Transverse colon (tissue), 4 donors: ENCODE data around the gene TMED1. TPM values are rescaled to one million over a fixed set of nuclear protein-coding genes. Genes with fewer than 3 reads are reported as not detected.

ENCODE experiments used
- DNase-seq: peaks from one replicate; pipeline ENCODE4 v3.0.0-alpha.2; 2019
- H3K27ac ChIP-seq, 4 donors: fragments of 200-600 bp; sonication (generic); 2 replicates each; pipeline ENCODE4 v1.5.1; 2016 to 2018; ENCODE audit warnings: inconsistent platforms in 4 of 4
- H3K27me3 ChIP-seq: fragments of 200-600 bp; sonication (generic); 2 replicates; pipeline ENCODE4 v1.5.1; 2017; ENCODE audit warnings: inconsistent platforms
- H3K36me3 ChIP-seq, 4 donors: fragments of 200-600 bp; sonication (generic); 2 replicates each; pipeline ENCODE4 v1.5.1; 2017 to 2019; ENCODE audit warnings: inconsistent platforms in 4 of 4
- H3K4me1 ChIP-seq, 4 donors: fragments of 200-600 bp; sonication (generic); 2 replicates each; pipeline ENCODE4 v1.5.1; 2017 to 2020; ENCODE audit warnings: inconsistent platforms in 4 of 4
- H3K4me3 ChIP-seq, 4 donors: fragments of 200-600 bp; sonication (generic); 1 replicate in 1 of 4; 2 replicates in 3 of 4; pipeline versions ENCODE4 v1.5.1 to v1.6.1; 2017 to 2019; ENCODE audit warnings: inconsistent platforms in 4 of 4
- H3K9me3 ChIP-seq, 2 donors: fragments of 200-600 bp; sonication (generic); 2 replicates each; pipeline ENCODE4 v1.5.1; 2017 to 2019; ENCODE audit warnings: inconsistent platforms in 2 of 2
- EP300 ChIP-seq: sonication (generic); formaldehyde crosslinking; IDR thresholded peaks from one replicate; pipeline ENCODE4 v1.6.1; 2017; ENCODE audit warnings: antibody characterized with exemption, low read depth
- POLR2A ChIP-seq: fragments of 450-650 bp; IDR thresholded peaks from one replicate; pipeline ENCODE4 v1.6.1; 2016; ENCODE audit warnings: antibody characterized with exemption, mild to moderate bottlenecking, moderate library complexity
- POLR2AphosphoS5 ChIP-seq, 3 donors: sonication (generic); formaldehyde crosslinking; IDR thresholded peaks; one replicate each; pipeline ENCODE4 v1.6.1; 2016; ENCODE audit warnings: antibody characterized with exemption in 3 of 3
- WGBS, 2 donors: methylation state at CpG; one replicate each; pipeline ENCODE4 v1.1.5; 2018; ENCODE audit warnings: low coverage in 1 of 2; 5-methylcytosine and 5-hydroxymethylcytosine counted together
- in situ Hi-C, 4 donors: fragments of 200-750 bp; cut with MboI; loops; one replicate each; pipeline versions ENCODE4 v1.15.0 to v1.15.1; 2017; ENCODE audit warnings: low sequenced_read_pairs in 3 of 4, low pct_ligation_motif_present in 1 of 4, low pct_unique_long_range_greater_than_20kb in 1 of 4
- intact Hi-C: fragments of 100-400 bp; cut with DNase I; formaldehyde crosslinking; loops from one replicate; pipeline ENCODE4 v1.15.1; 2023; ENCODE audit warnings: low total_unique reads
- total RNA-seq, 4 donors: library from RNA; depleted of rRNA; stranded (reverse); fragments of >200 nt; gene quantifications; one replicate each; pipeline ENCODE4 v1.1.0, GENCODE V29; 2016
- TF ChIP-seq, protein P1 (sequence below), 5 experiments: fragments of 200-600 bp in 3 of 5; fragments of 450-650 bp in 2 of 5; sonication (generic) in 3 of 5; IDR thresholded peaks; 1 replicate in 2 of 5; 2 replicates in 3 of 5; pipeline ENCODE4 v1.5.1; 2016 to 2017; ENCODE audit warnings: antibody characterized with exemption in 5 of 5, inconsistent platforms in 3 of 5, mild to moderate bottlenecking in 2 of 5, moderate library complexity in 1 of 5

The TMED1 gene
- total RNA-seq, 4 donors from 2014 or later = 2.8 to 40.4 (median 24.4) TPM

DNA sequence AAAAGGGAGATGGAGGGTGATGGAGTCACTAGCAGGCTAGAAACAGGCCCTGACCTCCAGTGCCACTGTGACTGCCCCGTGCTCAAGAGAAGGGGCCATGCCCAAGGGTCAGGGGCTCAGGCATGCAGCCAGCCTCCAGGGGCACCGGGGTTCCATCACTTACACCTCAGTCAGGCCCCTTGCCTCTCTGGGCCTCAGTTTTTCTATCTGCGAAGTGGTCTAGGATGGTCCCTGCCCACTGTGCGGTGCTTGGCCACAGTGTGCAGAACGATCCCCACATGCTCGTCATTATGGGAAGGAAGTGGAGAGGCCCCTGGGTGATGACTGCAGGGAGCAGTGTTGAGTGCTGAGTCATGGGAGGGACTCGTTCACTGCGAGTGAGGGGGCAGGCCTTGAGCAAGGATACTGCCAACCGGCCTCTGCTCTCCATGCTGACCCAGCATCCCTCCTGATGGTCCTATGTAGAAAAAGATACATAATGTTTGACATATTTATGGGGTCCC lies 23.1 kb downstream of the TMED1 start:
- no peaks in the 10 kb centered on the region for H3K9me3 ChIP-seq
- peak; percentile 34 for DNase-seq
- TF ChIP-seq, protein P1, sequence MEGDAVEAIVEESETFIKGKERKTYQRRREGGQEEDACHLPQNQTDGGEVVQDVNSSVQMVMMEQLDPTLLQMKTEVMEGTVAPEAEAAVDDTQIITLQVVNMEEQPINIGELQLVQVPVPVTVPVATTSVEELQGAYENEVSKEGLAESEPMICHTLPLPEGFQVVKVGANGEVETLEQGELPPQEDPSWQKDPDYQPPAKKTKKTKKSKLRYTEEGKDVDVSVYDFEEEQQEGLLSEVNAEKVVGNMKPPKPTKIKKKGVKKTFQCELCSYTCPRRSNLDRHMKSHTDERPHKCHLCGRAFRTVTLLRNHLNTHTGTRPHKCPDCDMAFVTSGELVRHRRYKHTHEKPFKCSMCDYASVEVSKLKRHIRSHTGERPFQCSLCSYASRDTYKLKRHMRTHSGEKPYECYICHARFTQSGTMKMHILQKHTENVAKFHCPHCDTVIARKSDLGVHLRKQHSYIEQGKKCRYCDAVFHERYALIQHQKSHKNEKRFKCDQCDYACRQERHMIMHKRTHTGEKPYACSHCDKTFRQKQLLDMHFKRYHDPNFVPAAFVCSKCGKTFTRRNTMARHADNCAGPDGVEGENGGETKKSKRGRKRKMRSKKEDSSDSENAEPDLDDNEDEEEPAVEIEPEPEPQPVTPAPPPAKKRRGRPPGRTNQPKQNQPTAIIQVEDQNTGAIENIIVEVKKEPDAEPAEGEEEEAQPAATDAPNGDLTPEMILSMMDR (IDR thresholded peaks at IDR 0.05) = no peak
- TF ChIP-seq POLR2A (no peak), POLR2AphosphoS5 (IDR thresholded peaks at IDR 0.05) (peak; percentile 12 to 18 (median 12)), EP300 (no peak)
- intact Hi-C loops = no loop called here
- H3K27me3 ChIP-seq = no peaks in the 10 kb centered on the region
- H3K4me1 ChIP-seq = peaks cover 0 to 7% (median 2%) of the 10 kb centered on the region in 4 donors
- in situ Hi-C loops = no loop called here
- H3K27ac ChIP-seq = peak overlapping the region; percentile 48 to 62 (median 57)
- no peak overlapping the region for H3K4me3 ChIP-seq
- H3K36me3 ChIP-seq = peaks cover 0 to 40% (median 5%) of the 10 kb centered on the region in 4 donors
- 50 to 70% methylated on average over 1 to 9 of the region's 9 CpGs for WGBS, 2 donors

DNA sequence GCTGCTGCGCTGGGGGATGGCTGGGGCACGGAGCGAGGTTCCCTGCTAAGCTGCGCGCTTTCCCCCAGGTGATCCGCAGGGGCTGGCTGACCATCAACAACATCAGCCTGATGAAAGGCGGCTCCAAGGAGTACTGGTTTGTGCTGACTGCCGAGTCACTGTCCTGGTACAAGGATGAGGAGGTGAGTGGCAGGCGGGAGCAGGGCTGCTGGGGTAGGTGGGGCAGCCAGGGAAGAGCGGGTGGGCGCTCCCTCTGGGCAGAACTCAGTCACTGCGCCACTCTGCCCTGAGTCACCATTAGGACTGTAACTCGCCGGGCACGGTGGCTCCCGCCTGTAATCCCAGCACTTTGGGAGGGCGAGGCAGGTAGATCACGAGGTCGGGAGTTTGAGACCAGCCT lies 23.8 kb downstream of the TMED1 start:
- in situ Hi-C loops = no loop called here
- TF ChIP-seq POLR2AphosphoS5 (IDR thresholded peaks at IDR 0.05) (no peak), EP300 (no peak), POLR2A (no peak)
- TF ChIP-seq, protein P1 (IDR thresholded peaks at IDR 0.05) = no peak
- Histone ChIP-seq H3K27me3 (no peaks in the 10 kb centered on the region), H3K9me3 (no peaks in the 10 kb centered on the region), H3K4me3 (no peak overlapping the region), H3K36me3 (peaks cover 0 to 40% (median 5%) of the 10 kb centered on the region in 4 donors), H3K4me1 (peaks cover 0 to 6% (median 2%) of the 10 kb centered on the region in 4 donors), H3K27ac (peak overlapping the region in 2 of 4 donors; percentile 48 to 62)
- intact Hi-C loops = no loop called here
- WGBS, 2 donors = 94% methylated on average over 19 of the region's 19 CpGs; no CpG with 5 or more reads in 1 of the 2 donors
- no peak for DNase-seq

DNA sequence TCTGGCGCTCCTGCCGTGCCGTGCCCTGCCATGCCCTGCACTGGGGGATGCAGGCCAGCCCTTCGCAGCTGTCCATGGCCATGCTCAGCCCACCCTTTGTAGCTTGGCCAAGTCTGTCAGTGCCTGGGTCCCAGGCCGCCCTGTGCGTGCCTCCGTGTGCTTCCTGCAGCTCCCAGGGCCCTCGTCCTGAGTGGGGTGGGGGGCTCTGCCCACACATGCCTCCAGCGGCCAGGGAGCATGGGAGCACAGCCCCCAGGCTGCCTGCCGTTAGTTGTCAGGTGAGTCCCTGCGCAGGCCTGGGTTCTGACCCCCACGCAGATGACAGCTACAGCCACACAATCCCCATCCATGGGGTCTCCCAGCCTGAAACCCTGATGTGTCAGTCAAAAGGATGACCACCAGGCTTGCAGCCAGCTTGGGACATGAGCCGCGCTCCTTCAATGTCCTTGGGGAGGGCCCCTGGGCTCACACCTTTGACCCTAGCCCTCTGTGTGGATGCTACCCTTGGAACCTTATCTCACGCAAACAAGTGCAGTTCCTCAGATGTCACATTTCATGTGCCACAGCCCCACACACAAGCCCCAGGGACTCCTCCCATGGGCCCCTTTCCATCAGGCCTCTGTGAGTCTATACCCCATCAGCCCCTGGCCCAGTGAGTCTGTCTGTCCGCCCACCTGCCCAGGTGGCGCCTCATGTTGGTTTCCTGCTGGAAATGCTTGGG lies 24.5 kb downstream of the TMED1 start:
- no peak for TF ChIP-seq EP300
- TF ChIP-seq POLR2AphosphoS5 (IDR thresholded peaks at IDR 0.05) = peak in 1 of 3 donors; percentile 16
- no peak for TF ChIP-seq POLR2A
- H3K4me1 ChIP-seq = peaks cover 0 to 6% (median 2%) of the 10 kb centered on the region in 4 donors
- DNase-seq = no peak
- no peak overlapping the region for H3K4me3 ChIP-seq
- intact Hi-C loops (no loop called here), in situ Hi-C loops (no loop called here)
- 95% methylated on average over 13 of the region's 17 CpGs; no CpG with 5 or more reads in 1 of the 2 donors for WGBS, 2 donors
- H3K27ac ChIP-seq = no peak overlapping the region
- H3K9me3 ChIP-seq = no peaks in the 10 kb centered on the region
- peaks cover 0 to 41% (median 5%) of the 10 kb centered on the region in 4 donors for H3K36me3 ChIP-seq
- no peaks in the 10 kb centered on the region for H3K27me3 ChIP-seq

GRCh38 chr19:10809651-10810285 lies 26.2 kb downstream of the TMED1 start:
- WGBS, 2 donors = 90 to 93% methylated on average over 2 to 15 of the region's 15 CpGs
- DNase-seq = no peak
- intact Hi-C loops (no loop called here), in situ Hi-C loops (no loop called here)
- no peaks in the 10 kb centered on the region for H3K9me3 ChIP-seq
- no peaks in the 10 kb centered on the region for H3K27me3 ChIP-seq
- peaks cover 0 to 50% (median 8%) of the 10 kb centered on the region in 4 donors for H3K36me3 ChIP-seq
- peaks cover 0 to 6% (median 2%) of the 10 kb centered on the region in 4 donors for H3K4me1 ChIP-seq
- TF ChIP-seq POLR2A (no peak), POLR2AphosphoS5 (IDR thresholded peaks at IDR 0.05) (no peak), EP300 (no peak)
- TF ChIP-seq, protein P1 (IDR thresholded peaks at IDR 0.05) = no peak
- H3K27ac ChIP-seq = no peak overlapping the region
- H3K4me3 ChIP-seq = no peak overlapping the region
